Hematopoietic multipotent progenitor cell treated with erythropoietin and hydrocortisone succinate and interleukin-3 and kit ligand, for 15 days (in vitro differentiated cells): ENCODE results near the gene RNASEL.
"Not testable (repeated sequence)": the region's sequence is repeated elsewhere in the genome, so short reads cannot be mapped to it uniquely, and the experiment has no call there.

ENCODE experiments used
- DNase-seq: peaks from one replicate; pipeline ENCODE4 v3.0.0-alpha.2; 2015; ENCODE audit warnings: low spot score

Gene RNASEL

DNA sequence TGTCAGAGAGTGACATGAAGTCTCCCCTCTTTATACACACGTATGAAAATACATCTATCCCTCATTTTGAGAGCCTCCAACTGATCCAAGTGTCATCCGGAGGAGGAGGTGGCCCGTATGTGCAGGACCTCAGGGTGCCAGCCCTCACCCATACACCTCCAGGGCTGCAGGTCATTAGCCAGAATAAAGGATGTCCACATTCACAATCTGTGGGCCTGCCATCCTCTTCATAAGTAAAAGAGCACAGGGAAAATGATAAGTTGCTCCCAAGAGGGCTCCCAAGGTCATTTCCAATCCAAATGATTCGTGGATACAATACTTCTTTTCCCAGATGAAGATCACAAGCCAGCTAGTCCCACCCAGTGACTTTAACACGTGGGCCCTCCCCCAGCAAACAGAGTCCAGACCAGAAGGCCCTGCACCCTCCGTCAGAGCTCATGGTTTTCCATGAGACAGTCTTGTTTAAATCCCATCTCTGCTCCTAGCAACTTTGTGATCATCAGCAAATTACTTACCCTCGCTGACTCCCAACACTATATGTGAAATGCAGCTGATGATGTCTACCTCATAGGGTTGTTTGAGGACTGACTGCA, 28.6 kb downstream of the RNASEL start:
- no peak for DNase-seq

DNA sequence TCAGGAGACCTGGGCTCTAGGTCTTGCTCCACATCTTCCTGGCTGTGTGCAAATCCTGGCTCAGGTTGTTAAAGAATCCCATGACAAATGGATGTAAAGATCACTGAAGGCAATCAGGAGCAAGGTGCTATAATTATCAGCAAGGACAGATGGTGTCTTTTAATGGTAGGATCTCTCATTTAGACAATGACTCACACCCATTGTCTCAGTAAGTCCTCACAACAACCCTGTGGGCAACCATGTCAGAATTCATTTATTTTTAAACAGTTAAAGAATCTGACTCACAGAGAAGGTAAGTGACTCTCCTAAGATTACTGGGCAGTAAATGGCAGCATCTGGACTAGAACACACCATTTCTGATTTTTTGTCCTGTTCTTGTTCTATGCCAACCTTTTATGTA, 32.8 kb downstream of the RNASEL start:
- DNase-seq: no peak

DNA sequence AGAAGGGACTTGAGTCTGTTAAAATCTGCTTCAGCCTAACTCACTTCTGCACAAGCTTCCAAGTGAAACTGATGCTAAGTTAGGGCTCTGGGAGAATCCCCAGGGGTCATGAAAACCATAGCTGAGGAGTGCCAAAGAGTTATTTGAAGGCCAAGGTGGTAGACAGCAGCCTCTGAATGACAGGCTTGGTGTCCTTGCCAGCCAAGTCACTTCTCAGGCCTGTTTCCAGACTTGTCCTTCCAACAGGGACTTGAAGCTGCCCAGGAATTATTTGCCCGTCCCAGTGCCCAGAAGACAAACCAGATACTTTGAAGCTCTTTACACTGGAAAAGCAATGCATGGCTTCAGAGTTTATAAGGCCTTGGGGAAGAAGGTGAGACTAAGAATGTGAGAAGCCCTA, 33.6 kb downstream of the RNASEL start:
- no peak for DNase-seq

DNA sequence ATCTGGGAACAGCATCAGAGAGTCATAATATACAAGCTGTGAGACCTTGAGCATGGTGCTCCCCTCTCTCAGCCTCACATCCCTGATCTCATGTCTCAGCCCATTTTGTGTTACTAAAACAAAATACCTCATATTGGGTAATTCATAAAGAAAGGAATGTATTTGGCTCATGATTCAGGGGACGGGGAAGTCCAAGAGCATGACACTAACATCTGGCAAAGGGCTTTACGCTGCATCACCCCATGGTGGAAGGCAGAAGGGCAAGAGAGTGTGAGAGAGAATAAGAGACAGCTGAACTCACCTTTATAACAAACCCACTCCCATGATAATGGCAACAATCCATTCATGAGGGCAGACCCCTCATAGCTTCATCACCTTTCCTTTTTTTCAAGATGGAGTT, 36.5 kb downstream of the RNASEL start:
- no peak for DNase-seq

DNA sequence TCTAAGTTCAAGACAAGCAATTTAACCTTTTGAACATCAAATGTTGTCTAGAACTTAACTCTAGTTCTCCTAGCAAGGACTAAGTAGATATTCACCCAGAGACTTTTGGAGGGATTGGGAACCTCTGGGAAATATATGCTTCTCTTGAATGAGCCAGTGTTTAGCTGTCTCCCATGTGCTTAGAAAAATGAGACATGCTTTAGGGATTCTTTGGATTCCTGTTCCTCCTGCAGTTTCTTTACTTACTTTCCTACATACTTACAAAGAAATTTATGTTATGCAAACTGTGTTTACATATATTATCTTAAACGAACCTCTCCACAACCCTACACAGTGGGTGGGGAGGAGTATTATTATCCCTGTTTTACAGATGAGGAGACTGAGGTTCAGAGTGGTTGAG, 39.2 kb downstream of the RNASEL start:
- DNase-seq: no peak

DNA sequence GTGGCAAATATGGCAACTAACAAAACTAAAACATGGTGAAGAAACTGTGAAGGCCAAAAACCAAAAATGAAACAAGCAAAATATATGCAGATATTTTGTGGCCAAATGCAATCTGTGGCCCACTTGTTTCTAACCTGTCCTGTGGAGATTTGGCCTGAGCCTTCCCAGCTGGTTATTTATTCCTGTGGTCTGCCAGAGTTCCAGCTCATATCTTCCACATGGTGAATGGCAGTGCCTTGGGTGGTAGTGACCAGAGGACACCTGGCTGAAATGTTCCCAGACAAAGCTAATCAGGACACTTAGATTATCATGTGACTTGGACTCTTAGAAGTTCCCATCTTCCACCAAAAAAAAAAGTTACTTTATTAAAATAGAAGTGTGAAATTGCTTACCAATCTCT, 39.7 kb downstream of the RNASEL start:
- DNase-seq: no peak

DNA sequence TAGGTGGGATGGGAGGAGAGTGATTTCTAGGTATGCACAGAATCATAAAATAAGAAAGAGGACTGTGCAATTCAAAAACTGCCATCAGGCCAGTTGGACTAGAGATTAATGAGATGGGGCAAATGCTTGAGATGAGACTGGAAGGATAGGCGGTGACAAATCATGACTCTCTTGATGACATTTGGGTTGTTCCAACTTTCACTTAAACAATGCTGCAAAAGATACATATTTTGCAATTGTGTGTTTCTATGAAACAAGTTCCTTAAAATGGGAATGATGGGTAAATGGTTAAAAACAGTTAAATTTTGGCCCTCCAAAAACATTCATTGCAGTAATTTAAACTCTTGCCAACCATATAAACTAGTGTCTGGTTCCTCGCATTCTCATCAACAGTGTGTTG, 55.2 kb downstream of the RNASEL start:
- no peak for DNase-seq

DNA sequence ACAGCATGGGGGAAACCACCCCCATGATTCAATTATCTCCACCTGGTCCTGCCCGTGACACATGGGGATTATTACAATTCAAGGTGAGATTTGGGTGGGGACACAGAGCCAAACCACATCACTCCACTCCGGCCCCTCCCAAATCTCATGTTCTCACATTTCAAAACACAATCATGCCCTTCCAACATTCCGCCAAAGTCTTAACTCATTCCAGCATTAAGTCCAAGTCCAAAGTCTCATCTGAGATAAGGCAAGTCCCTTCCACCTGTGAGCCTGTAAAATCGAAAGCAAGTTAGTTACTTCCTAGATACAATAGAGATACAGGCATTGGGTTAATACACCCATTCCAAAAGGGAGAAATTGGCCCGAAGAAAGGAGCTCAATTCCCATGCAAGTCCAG, 60.9 kb downstream of the RNASEL start:
- not testable (repeated sequence) for DNase-seq

DNA sequence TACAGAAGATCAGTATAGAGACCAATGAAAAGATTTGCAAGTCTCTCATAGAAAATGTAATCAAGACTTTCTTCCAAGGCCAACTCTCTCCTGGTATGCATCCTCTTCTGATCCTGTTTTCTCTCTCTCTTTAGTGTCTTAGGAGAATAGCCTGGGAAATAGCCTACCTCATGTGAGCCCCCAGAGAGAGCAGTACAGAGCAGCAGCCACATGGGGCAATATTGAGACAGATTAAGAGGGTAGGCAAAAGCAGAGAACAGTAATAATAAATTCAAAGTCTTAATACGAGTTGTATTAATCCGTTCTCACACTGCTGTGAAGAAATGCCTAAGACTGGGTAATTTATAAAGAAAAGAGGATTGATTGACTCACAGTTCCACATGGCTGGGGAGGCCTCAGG, 61.4 kb downstream of the RNASEL start:
- DNase-seq: no peak

DNA sequence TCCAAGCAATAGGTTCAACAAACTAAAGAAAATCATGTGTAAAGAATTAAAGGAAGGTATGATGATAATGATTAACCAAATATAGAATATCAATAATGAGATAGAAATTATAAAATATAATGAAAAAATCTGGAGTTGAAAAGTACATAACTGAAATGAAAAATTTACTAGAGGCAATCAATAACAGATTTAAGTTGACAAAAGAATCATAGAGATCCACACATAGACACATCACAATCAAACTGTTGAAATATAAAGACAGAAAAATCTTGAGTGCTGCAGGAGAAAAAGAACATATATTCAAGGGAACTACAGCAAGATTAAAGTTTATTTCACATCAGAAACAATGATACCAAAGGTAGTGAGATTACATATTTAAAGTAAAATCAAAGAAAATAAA, 63.7 kb downstream of the RNASEL start:
- no peak for DNase-seq
